ENCODE data around the gene SBF2.

The SBF2 gene

DNA sequence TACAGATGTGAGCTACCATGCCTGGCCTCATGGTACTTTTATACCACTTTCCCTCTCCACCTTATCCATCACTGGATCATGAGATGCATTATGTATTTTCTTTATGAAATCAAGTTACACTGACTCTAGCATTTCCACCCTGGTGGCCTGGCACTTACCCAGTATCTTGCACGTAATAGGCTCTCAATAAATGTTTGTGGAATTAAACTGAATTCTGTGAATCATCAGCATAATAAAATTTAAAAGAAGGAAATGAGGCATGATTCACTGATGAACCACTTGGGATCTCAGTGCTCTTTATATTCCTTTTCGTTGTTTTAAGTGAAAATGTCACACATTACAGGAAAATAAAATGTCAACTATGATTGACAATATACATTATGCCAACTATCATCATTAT, 35.9 kb upstream of the SBF2 start:
- CTCF ChIA-PET: no interaction called here
- no peak for TF ChIP-seq ZNF384 (IDR thresholded peaks at IDR 0.05)
- no peak for TF ChIP-seq SP1 (IDR thresholded peaks at IDR 0.05)
- TF ChIP-seq CTBP1 (IDR thresholded peaks at IDR 0.05; ENCODE audit: borderline replicate concordance): no peak
- TF ChIP-seq FOXM1 (IDR thresholded peaks at IDR 0.05; ENCODE audit: borderline replicate concordance): no peak
- no peak for TF ChIP-seq ARNT (IDR thresholded peaks at IDR 0.05)
- no peak for TF ChIP-seq BHLHE40 (IDR thresholded peaks at IDR 0.05; ENCODE audit: borderline replicate concordance)
- TF ChIP-seq NFRKB (IDR thresholded peaks at IDR 0.05): no peak
- TF ChIP-seq, protein P1, sequence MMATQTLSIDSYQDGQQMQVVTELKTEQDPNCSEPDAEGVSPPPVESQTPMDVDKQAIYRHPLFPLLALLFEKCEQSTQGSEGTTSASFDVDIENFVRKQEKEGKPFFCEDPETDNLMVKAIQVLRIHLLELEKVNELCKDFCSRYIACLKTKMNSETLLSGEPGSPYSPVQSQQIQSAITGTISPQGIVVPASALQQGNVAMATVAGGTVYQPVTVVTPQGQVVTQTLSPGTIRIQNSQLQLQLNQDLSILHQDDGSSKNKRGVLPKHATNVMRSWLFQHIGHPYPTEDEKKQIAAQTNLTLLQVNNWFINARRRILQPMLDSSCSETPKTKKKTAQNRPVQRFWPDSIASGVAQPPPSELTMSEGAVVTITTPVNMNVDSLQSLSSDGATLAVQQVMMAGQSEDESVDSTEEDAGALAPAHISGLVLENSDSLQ (IDR thresholded peaks at IDR 0.05): no peak
- TF ChIP-seq FOXK2 (IDR thresholded peaks at IDR 0.05): no peak
- no peak for TF ChIP-seq ELF4 (IDR thresholded peaks at IDR 0.05)
- TF ChIP-seq LEF1 (IDR thresholded peaks at IDR 0.05; ENCODE audit: borderline replicate concordance): no peak
- DNase-seq (ENCODE audit: extremely low spot score): no peak
- POLR2A ChIA-PET: no interaction called here

DNA sequence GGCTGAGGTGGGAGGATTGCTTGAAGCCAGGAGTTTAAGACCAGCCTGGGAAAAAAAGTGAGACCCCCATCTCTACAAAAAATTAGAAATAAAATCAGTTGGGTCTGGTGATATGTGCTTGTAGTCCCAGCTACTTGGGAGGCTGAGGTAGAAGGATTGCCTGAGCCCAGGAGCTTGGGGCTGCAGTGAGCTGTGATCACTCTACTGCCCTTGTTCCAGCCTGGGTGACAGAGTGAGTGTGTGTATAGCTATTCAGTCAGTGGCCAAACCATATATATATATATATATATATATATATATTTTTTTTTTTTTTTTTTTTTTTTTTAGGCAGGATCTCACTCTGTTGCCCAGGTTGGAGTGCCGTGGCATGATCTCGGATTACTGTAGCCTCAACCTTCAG, 35.3 kb upstream of the SBF2 start:
- CTCF ChIA-PET: interaction anchor here (1.0 kb wide), 1 partner anchor 37 kb away, joined by 4 read pairs; no protein-coding TSS in a partner anchor
- DNase-seq (ENCODE audit: extremely low spot score): no peak
- POLR2A ChIA-PET: interaction anchor here (1.2 kb wide), 1 partner anchor 211 kb away, joined by 3 read pairs; the partner anchor contains the start of gene RNF141
- TF ChIP-seq ZNF384 (IDR thresholded peaks at IDR 0.05) (no peak), CTBP1 (IDR thresholded peaks at IDR 0.05; ENCODE audit: borderline replicate concordance) (no peak), SP1 (IDR thresholded peaks at IDR 0.05) (no peak), ELF4 (IDR thresholded peaks at IDR 0.05) (no peak), BHLHE40 (IDR thresholded peaks at IDR 0.05; ENCODE audit: borderline replicate concordance) (no peak), HDGF (IDR thresholded peaks at IDR 0.05; ENCODE audit: borderline replicate concordance) (no peak), SUZ12 (IDR thresholded peaks at IDR 0.05) (no peak), LEF1 (IDR thresholded peaks at IDR 0.05; ENCODE audit: borderline replicate concordance) (no peak), L3MBTL2 (conservative IDR thresholded peaks at IDR 0.05) (no peak), ARNT (IDR thresholded peaks at IDR 0.05) (no peak), NFRKB (IDR thresholded peaks at IDR 0.05) (no peak)
- TF ChIP-seq, protein P1 (IDR thresholded peaks at IDR 0.05): no peak

DNA sequence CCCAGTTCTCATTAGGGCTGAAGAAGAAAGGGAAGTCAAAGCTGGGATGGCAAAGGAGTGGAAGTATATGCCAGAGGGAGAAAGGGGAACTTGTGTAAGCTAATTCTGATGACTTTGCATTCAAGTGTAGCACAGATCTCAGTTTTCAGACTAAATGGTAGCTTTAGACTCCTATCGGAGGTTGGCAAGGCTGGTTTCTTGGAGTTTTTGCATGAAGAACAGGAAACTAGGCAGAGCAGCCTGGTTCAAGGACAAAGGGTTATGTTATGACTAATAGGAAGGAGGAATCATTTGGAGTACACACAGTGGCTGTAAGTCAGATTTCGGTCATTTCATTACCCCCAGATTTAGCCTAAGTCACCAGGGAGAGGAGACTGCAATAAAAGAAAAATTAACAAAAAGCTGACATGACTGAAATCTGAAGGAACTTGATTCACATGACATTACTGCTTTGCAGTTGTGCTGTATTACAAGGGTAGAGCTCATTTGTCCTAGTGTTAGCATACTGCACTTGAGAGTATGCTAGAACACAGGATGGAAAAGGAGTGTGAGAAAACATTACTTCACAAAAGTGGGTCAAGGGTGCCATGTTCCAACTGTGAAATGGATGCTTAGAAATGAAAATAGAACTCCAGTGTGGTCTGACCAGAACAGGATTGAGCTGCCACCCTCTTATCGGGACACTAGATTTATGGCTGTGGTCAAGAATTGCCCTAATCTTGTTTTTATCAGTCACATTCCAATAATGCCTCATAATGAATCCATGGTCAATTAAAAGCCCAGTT, 34.5 kb upstream of the SBF2 start:
- TF ChIP-seq ZNF384 (IDR thresholded peaks at IDR 0.05): no peak
- TF ChIP-seq LEF1 (IDR thresholded peaks at IDR 0.05; ENCODE audit: borderline replicate concordance): no peak
- TF ChIP-seq TARDBP (IDR thresholded peaks at IDR 0.05): no peak
- ChIA-PET CTCF (interaction anchor here (0.8 to 1.0 kb wide), 2 partner anchors 38 to 406 kb away, joined by 3 to 4 read pairs; no protein-coding TSS in a partner anchor), POLR2A (interaction anchor here (1.2 kb wide), 1 partner anchor 212 kb away, joined by 3 read pairs; the partner anchor contains the start of gene RNF141)
- DNase-seq (ENCODE audit: extremely low spot score): no peak

DNA sequence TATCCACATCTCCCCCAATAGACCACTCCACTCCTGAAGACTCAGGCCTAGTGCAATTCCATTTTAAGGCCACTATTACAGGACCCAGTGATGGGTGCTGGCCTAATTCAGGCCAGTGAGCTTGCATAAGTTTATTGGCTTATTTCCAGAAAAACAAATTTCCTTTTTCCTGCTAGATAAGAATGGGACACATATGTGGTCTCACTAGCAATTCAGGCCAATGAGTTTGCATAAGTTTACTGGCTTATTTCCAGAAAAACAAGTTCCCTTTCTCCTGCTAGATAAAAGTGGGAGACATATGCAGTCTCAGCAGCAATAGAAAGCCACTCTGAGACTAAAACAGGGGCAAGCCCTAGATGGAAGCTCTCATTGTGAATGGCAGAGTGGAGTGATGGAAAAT, 33.2 kb upstream of the SBF2 start:
- POLR2A ChIA-PET: no interaction called here
- no peak for TF ChIP-seq FOXK2 (IDR thresholded peaks at IDR 0.05)
- TF ChIP-seq ZNF384 (IDR thresholded peaks at IDR 0.05): no peak
- TF ChIP-seq NFRKB (IDR thresholded peaks at IDR 0.05): no peak
- no peak for TF ChIP-seq LEF1 (IDR thresholded peaks at IDR 0.05; ENCODE audit: borderline replicate concordance)
- no peak for TF ChIP-seq CTBP1 (IDR thresholded peaks at IDR 0.05; ENCODE audit: borderline replicate concordance)
- TF ChIP-seq HDGF (IDR thresholded peaks at IDR 0.05; ENCODE audit: borderline replicate concordance): no peak
- no peak for TF ChIP-seq L3MBTL2 (conservative IDR thresholded peaks at IDR 0.05)
- TF ChIP-seq ELF4 (IDR thresholded peaks at IDR 0.05): no peak
- TF ChIP-seq, protein P1 (IDR thresholded peaks at IDR 0.05): no peak
- TF ChIP-seq FOXA1 (IDR thresholded peaks at IDR 0.05): no peak
- no peak for TF ChIP-seq FOXM1 (IDR thresholded peaks at IDR 0.05; ENCODE audit: borderline replicate concordance)
- TF ChIP-seq BHLHE40 (IDR thresholded peaks at IDR 0.05; ENCODE audit: borderline replicate concordance): no peak
- DNase-seq (ENCODE audit: extremely low spot score): no peak
- CTCF ChIA-PET: interaction anchor here (0.6 to 1.2 kb wide), 4 partner anchors 39 to 801 kb away, joined by 3 to 4 read pairs (median 3); no protein-coding TSS in a partner anchor

DNA sequence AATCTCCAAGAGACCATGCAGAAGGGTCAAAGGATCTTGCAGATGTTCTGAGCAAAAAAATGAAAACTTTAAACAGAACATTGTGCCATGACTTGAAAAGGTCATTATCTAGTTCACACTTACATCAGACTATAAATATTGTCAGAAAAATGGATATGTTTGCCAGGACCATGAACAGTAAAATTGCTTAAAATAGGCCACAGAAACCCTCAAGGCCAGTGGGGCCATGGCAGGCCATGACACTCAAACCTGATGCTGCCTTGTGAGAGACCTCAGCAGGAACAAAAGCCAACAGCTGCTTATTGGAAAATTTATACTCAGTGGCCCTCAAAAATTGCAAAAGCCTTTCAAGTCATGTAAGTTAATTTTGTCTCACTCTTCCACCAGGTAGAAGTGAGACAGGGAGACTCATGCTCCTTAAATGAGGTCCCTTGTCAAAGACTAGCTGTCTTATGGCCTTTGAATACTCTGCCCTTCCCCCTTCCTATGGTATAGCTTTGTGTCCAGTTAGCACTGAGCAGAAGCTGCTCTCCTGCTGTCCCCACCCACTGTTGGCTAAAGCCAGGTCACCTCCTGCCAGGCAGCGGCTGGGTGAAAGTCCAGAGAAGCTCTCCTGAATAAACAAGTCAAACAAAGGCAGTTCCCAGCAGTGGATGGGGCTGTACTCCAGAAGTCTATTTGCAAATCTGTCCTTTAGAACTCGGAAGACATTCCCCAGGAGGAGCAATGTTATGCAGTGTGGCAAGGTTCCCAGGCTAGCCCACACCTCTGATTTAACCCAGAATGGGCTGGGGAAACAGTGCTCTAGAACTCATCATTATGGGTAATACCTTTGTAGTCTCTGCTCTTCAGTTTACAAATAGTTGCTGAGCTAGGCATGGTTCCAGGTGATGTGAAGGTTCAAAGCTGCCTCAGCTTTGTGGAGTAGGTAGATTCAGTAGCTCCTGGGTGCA, 32.3 kb upstream of the SBF2 start:
- ChIA-PET CTCF (interaction anchor here (0.6 to 1.8 kb wide), 6 partner anchors 23 to 800 kb away, joined by 3 to 7 read pairs (median 4); no protein-coding TSS in a partner anchor), POLR2A (no interaction called here)
- no peak for DNase-seq (ENCODE audit: extremely low spot score)
- TF ChIP-seq NFRKB (IDR thresholded peaks at IDR 0.05) (no peak), ARNT (IDR thresholded peaks at IDR 0.05) (no peak), HDGF (IDR thresholded peaks at IDR 0.05; ENCODE audit: borderline replicate concordance) (no peak), ELF4 (IDR thresholded peaks at IDR 0.05) (no peak), CTBP1 (IDR thresholded peaks at IDR 0.05; ENCODE audit: borderline replicate concordance) (no peak), TARDBP (IDR thresholded peaks at IDR 0.05) (no peak), FOXA1 (IDR thresholded peaks at IDR 0.05) (no peak), L3MBTL2 (conservative IDR thresholded peaks at IDR 0.05) (no peak), FOXM1 (IDR thresholded peaks at IDR 0.05; ENCODE audit: borderline replicate concordance) (no peak), LEF1 (IDR thresholded peaks at IDR 0.05; ENCODE audit: borderline replicate concordance) (no peak), SP1 (IDR thresholded peaks at IDR 0.05) (no peak), FOXK2 (IDR thresholded peaks at IDR 0.05) (no peak), SUZ12 (IDR thresholded peaks at IDR 0.05) (no peak), BHLHE40 (IDR thresholded peaks at IDR 0.05; ENCODE audit: borderline replicate concordance) (no peak), ZNF384 (IDR thresholded peaks at IDR 0.05) (no peak)
- TF ChIP-seq, protein P1 (IDR thresholded peaks at IDR 0.05): no peak

Measured in HEK293T (cell line).